ENCODE results near the gene OR6T1. TPM values are rescaled to one million over a fixed set of nuclear protein-coding genes. Genes with fewer than 3 reads are reported as not detected.

The OR6T1 gene
- total RNA-seq, 1 donor from 2014 or later: not detected

- H3K36me3 ChIP-seq: no peaks in the 10 kb centered on the region
- H3K4me3 ChIP-seq: no peak overlapping the region
- intact Hi-C loops (cut with DNase I): no loop called here
- ATAC-seq (no peak), DNase-seq (no peak)
- H3K27ac ChIP-seq: no peak overlapping the region
- no peaks in the 10 kb centered on the region for H3K4me1 ChIP-seq
- no peaks in the 10 kb centered on the region for H3K27me3 ChIP-seq
- TF ChIP-seq CTCF (IDR thresholded peaks at IDR 0.05): no peak
- no peaks in the 10 kb centered on the region for H3K9me3 ChIP-seq
Observed at GRCh38 chr11:123956752-123957151, 13.1 kb upstream of the OR6T1 start.

DNA sequence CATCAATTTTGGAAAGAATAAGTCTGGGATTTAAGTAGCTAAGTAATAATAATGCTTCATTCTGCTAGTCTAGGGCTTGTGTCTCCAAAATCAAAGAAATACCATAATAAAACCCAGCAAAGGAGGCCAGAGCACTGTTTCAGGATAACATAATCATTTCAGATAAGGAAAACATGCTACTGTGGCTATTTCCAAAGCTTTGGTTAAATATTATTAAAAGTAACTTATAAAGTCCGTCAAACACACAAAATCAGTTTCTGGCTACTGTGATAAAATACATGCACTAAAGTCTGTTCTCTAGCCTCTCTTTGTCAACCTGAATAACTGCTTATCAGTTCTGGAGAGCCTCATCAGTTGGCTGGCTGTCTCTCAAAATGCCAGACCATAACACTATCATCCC lies 1.5 kb upstream of the OR6T1 start:
- Histone ChIP-seq H3K27ac (no peak overlapping the region), H3K4me1 (no peaks in the 10 kb centered on the region), H3K36me3 (no peaks in the 10 kb centered on the region), H3K9me3 (no peaks in the 10 kb centered on the region), H3K4me3 (no peak overlapping the region), H3K27me3 (no peaks in the 10 kb centered on the region)
- TF ChIP-seq CTCF (IDR thresholded peaks at IDR 0.05): no peak
- ATAC-seq (no peak), DNase-seq (no peak)
- intact Hi-C loops (cut with DNase I): no loop called here

GRCh38 chr11:123942413-123942812 lies 1.2 kb downstream of the OR6T1 start:
- no peak for ATAC-seq
- H3K9me3 ChIP-seq: no peaks in the 10 kb centered on the region
- intact Hi-C loops (cut with DNase I): no loop called here
- no peak overlapping the region for H3K4me3 ChIP-seq
- H3K36me3 ChIP-seq: no peaks in the 10 kb centered on the region
- no peak for TF ChIP-seq CTCF (IDR thresholded peaks at IDR 0.05)
- no peak for DNase-seq
- no peak overlapping the region for H3K27ac ChIP-seq
- H3K27me3 ChIP-seq: no peaks in the 10 kb centered on the region
- H3K4me1 ChIP-seq: no peaks in the 10 kb centered on the region

DNA sequence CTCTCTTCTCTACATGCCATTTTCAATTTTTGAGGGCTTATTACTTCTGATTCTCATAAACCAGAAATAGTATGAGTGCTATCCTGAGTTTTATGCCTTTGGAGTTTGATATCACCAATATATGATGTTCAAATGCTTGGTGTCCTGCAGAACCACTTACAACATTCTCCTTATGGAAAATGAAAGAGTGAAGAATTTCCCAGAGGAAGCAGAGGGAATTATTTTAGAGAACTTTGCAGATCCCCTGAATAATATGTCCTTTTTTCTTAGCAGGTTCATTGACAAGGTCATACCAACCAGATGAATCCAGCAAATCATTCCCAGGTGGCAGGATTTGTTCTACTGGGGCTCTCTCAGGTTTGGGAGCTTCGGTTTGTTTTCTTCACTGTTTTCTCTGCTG lies 4.3 kb downstream of the OR6T1 start, which contains the start of gene OR4D5:
OR4D5 (plus strand) TSS at position 301 of the 400 bp plus-strand sequence; CDS start at position 301, 0 bp downstream.
- DNase-seq: no peak
- intact Hi-C loops (cut with DNase I): no loop called here
- no peaks in the 10 kb centered on the region for H3K4me1 ChIP-seq
- no peak for TF ChIP-seq CTCF (IDR thresholded peaks at IDR 0.05)
- no peak within 1 kb of the TSS for H3K27ac ChIP-seq
- H3K9me3 ChIP-seq: no peaks in the 10 kb centered on the region
- no peaks in the 10 kb centered on the region for H3K27me3 ChIP-seq
- no peak within 1 kb of the TSS for H3K4me3 ChIP-seq
- H3K36me3 ChIP-seq: no peaks in the 10 kb centered on the region
- ATAC-seq: no peak

DNA sequence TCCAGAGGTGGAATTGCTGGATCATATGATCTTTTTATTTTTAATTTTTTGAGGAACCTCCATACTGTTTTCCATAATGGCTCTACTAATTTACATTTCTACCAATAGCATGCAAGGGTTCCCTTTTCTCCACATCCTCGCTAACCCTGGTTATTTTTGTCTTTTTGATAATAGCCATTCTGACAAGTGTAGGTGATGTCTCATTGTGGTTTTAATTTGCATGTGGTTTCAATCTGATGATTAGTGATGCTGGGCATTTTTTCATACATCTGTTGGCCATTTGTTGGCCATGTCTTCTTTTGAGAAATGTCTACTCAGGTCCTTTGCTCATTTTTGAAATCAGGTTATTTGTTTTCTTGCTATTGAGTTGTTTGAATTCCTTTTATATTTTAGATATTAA lies 19.6 kb downstream of the OR6T1 start:
- Histone ChIP-seq H3K27me3 (no peaks in the 10 kb centered on the region), H3K27ac (no peak overlapping the region), H3K36me3 (no peaks in the 10 kb centered on the region), H3K4me3 (no peak overlapping the region), H3K9me3 (no peaks in the 10 kb centered on the region), H3K4me1 (no peaks in the 10 kb centered on the region)
- intact Hi-C loops (cut with DNase I): no loop called here
- no peak for DNase-seq
- TF ChIP-seq CTCF (IDR thresholded peaks at IDR 0.05): no peak
- no peak for ATAC-seq

- ATAC-seq (no peak), DNase-seq (no peak)
- H3K27ac ChIP-seq: no peak overlapping the region
- H3K9me3 ChIP-seq: no peaks in the 10 kb centered on the region
- H3K4me3 ChIP-seq: no peak overlapping the region
- no peaks in the 10 kb centered on the region for H3K27me3 ChIP-seq
- intact Hi-C loops (cut with DNase I): no loop called here
- H3K36me3 ChIP-seq: no peaks in the 10 kb centered on the region
- no peak for TF ChIP-seq CTCF (IDR thresholded peaks at IDR 0.05)
- no peaks in the 10 kb centered on the region for H3K4me1 ChIP-seq
Observed at GRCh38 chr11:123920943-123921342, 22.7 kb downstream of the OR6T1 start.

Data from upper lobe of right lung (tissue), 1 donor.